IMR-90 (cell line): ENCODE data around the gene PIK3CA. TPM values are rescaled to one million over a fixed set of nuclear protein-coding genes. Genes with fewer than 3 reads are reported as not detected.

ENCODE experiments used
- ATAC-seq: fragments of 200-7000 bp; cut with Tn5 transposase; 2 replicates; pipeline ENCODE4 v1.9.1; 2020; ENCODE audit warnings: low read depth, mild to moderate bottlenecking, moderate library complexity
- BruUV-seq: library from RNA; stranded (reverse); fragments of 400-500 nt; replicated peaks from 2 replicates; lab custom pipeline; 2021; lab: Mats Ljungman, UMichigan
- CTCF ChIA-PET: fragments of 300-600 bp; formaldehyde crosslinking; extraction: SDS; loops from one replicate; lab custom pipeline; 2021; ENCODE audit warnings: antibody characterized with exemption; lab: Yijun Ruan, JAX
- POLR2A ChIA-PET: fragments of 300-600 bp; sonication (Branson Sonifier 250); formaldehyde crosslinking; loops from one replicate; lab custom pipeline; 2022; ENCODE audit warnings: antibody characterized with exemption; ENCODE audit not compliant: unreplicated experiment; lab: Charles Lee
- DNase-seq: peaks from one replicate; pipeline ENCODE4 v3.0.0; 2013
- H2AFZ ChIP-seq: replicated peaks from 2 replicates; pipeline ENCODE3; 2013; ENCODE audit warnings: low read length, mild to moderate bottlenecking; ENCODE audit not compliant: poor library complexity
- H2AK5ac ChIP-seq: 2 replicates; pipeline ENCODE4 v1.6.1; 2013; ENCODE audit warnings: low read depth, low read length, inconsistent platforms
- H2AK9ac ChIP-seq: replicated peaks from 2 replicates; pipeline ENCODE3; 2013; ENCODE audit warnings: mild to moderate bottlenecking, low read depth, low read length, moderate library complexity; ENCODE audit not compliant: poor library complexity
- H2BK120ac ChIP-seq: 2 replicates; pipeline ENCODE4 v1.6.1; 2013; ENCODE audit warnings: low read depth, low read length, inconsistent platforms
- H2BK15ac ChIP-seq: 3 replicates; pipeline ENCODE4 v1.6.1; 2013; ENCODE audit warnings: low read depth, low read length, inconsistent platforms
- H2BK20ac ChIP-seq: 2 replicates; pipeline ENCODE4 v1.6.1; 2013; ENCODE audit warnings: low read depth, mild to moderate bottlenecking, inconsistent platforms, low read length, moderate library complexity
- H2BK5ac ChIP-seq: 2 replicates; pipeline ENCODE4 v1.6.1; 2013; ENCODE audit warnings: mild to moderate bottlenecking, low read depth, low read length, inconsistent platforms; ENCODE audit not compliant: poor library complexity, severe bottlenecking
- H3K14ac ChIP-seq: replicated peaks from 2 replicates; pipeline ENCODE4 v1.6.1; 2013; ENCODE audit warnings: low read depth, low read length, inconsistent platforms
- H3K18ac ChIP-seq: 2 replicates; pipeline ENCODE4 v1.6.1; 2013; ENCODE audit warnings: low read depth, low read length, control low read depth
- H3K23ac ChIP-seq: 2 replicates; pipeline ENCODE4 v1.6.1; 2013; ENCODE audit warnings: low read depth, low read length, inconsistent platforms
- H3K27ac ChIP-seq: 2 replicates; pipeline ENCODE4 v1.5.1; 2013; ENCODE audit warnings: mild to moderate bottlenecking, control low read depth, low read length; ENCODE audit not compliant: insufficient read depth
- H3K27me3 ChIP-seq: 2 replicates; pipeline ENCODE4 v1.6.1; 2013; ENCODE audit warnings: low read length; ENCODE audit not compliant: control insufficient read depth, insufficient read depth
- H3K36me3 ChIP-seq: 2 replicates; pipeline ENCODE4 v1.6.1; 2013; ENCODE audit warnings: low read length, mixed read lengths; ENCODE audit not compliant: control insufficient read depth, insufficient read depth
- H3K4ac ChIP-seq: 2 replicates; pipeline ENCODE4 v1.6.1; 2013; ENCODE audit warnings: low read depth, low read length, inconsistent platforms
- H3K4me1 ChIP-seq: 2 replicates; pipeline ENCODE4 v1.6.1; 2013; ENCODE audit warnings: low read length, mixed read lengths; ENCODE audit not compliant: control insufficient read depth, insufficient read depth
- H3K4me2 ChIP-seq: 2 replicates; pipeline ENCODE4 v1.6.1; 2013; ENCODE audit warnings: low read depth, mild to moderate bottlenecking, control low read depth, low read length, moderate library complexity
- H3K4me3 ChIP-seq: 2 replicates; pipeline ENCODE4 v1.5.1; 2013; ENCODE audit warnings: low read depth, mild to moderate bottlenecking, control low read depth, low read length, moderate library complexity; ENCODE audit not compliant: insufficient read depth
- H3K56ac ChIP-seq: 2 replicates; pipeline ENCODE4 v1.6.1; 2013; ENCODE audit warnings: low read length, inconsistent platforms; ENCODE audit not compliant: insufficient read depth; ENCODE audit errors: extremely low read depth
- H3K79me1 ChIP-seq, 2 experiments: 2 replicates each; pipeline ENCODE4 v1.6.1; 2013; ENCODE audit warnings: low read length in 2 of 2, inconsistent platforms in 1 of 2, low read depth in 1 of 2
- H3K9ac ChIP-seq: 2 replicates; pipeline ENCODE4 v1.6.1; 2013; ENCODE audit warnings: low read depth, low read length, control low read depth
- H3K9me1 ChIP-seq: 2 replicates; pipeline ENCODE4 v1.6.1; 2013; ENCODE audit warnings: low read length, inconsistent platforms; ENCODE audit not compliant: insufficient read depth
- H3K9me3 ChIP-seq: 2 replicates; pipeline ENCODE4 v1.6.1; 2013; ENCODE audit warnings: low read length; ENCODE audit not compliant: control insufficient read depth, insufficient read depth
- H4K20me1 ChIP-seq: 2 replicates; pipeline ENCODE4 v1.6.1; 2013; ENCODE audit warnings: low read length, inconsistent platforms; ENCODE audit not compliant: insufficient read depth
- H4K5ac ChIP-seq: 2 replicates; pipeline ENCODE4 v1.6.1; 2013; ENCODE audit warnings: mild to moderate bottlenecking, low read depth, low read length, control low read depth
- H4K8ac ChIP-seq, 2 experiments: 2 replicates each; pipeline ENCODE4 v1.6.1; 2013; ENCODE audit warnings: low read depth in 2 of 2, low read length in 2 of 2, control low read depth in 1 of 2, inconsistent platforms in 1 of 2
- H4K91ac ChIP-seq: 2 replicates; pipeline ENCODE4 v1.6.1; 2013; ENCODE audit warnings: low read depth, low read length, inconsistent platforms; ENCODE audit not compliant: insufficient read depth
- CEBPB ChIP-seq: IDR thresholded peaks from 2 replicates; pipeline ENCODE4 v1.6.1; 2012; ENCODE audit warnings: low read depth, low read length, improper control_type of control experiment
- NFE2L2 ChIP-seq: fragments of 150-350 bp; IDR thresholded peaks from 2 replicates; pipeline ENCODE4 v1.6.1; 2016; ENCODE audit warnings: low read depth, mild to moderate bottlenecking, low read length
- WGBS, 2 experiments: methylation state at CpG; one replicate each; pipeline versions ENCODE4 v1.1.5 to v1.1.7; 2013; ENCODE audit warnings: missing lambda C conversion rate in 2 of 2; ENCODE audit not compliant: insufficient read length in 1 of 2; ENCODE audit errors: extremely low coverage in 2 of 2; 5-methylcytosine and 5-hydroxymethylcytosine counted together
- dilution Hi-C: fragments of 300-500 bp; cut with HindIII; formaldehyde crosslinking; loops from one replicate; pipeline ENCODE4 v1.14.3; 2018; ENCODE audit warnings: low sequenced_read_pairs; ENCODE audit not compliant: unreplicated experiment
- in situ Hi-C: fragments of 300-500 bp; cut with MboI; formaldehyde crosslinking; loops from 3 replicates; pipeline ENCODE4 v1.14.3; 2019; ENCODE audit warnings: low sequenced_read_pairs, inconsistent platforms, mixed read lengths
- intact Hi-C: fragments of 100-400 bp; cut with micrococcal nuclease; formaldehyde crosslinking; loops from 2 replicates; pipeline ENCODE4 v1.10.0; 2022
- polyA plus RNA-seq, 3 experiments: library from polyadenylated mRNA; depleted of rRNA; stranded (reverse); fragments of >200 nt; gene quantifications; 2 replicates each; pipeline ENCODE4 v1.2.3, GENCODE V29; 2012; ENCODE audit warnings: low replicate concordance in 1 of 3
- total RNA-seq: library from RNA; depleted of rRNA; stranded (reverse); fragments of >200 nt; gene quantifications from 2 replicates; pipeline ENCODE4 v1.2.3, GENCODE V29; 2012

Gene PIK3CA
- total and polyA plus RNA-seq, 2 of the 4 experiments (the other 2 are of a cell fraction) = 5.7 to 22.4 TPM

- peak; percentile 87 for DNase-seq
- Histone ChIP-seq H3K4ac (no peak overlapping the region; the same call in 1 of the 2 replicates), H3K18ac (peak overlapping the region; percentile 93; the same call in 1 of the 2 replicates), H2BK20ac (peak overlapping the region; percentile 30; the same call in 1 of the 2 replicates), H4K8ac (peak overlapping the region in 1 of 2 experiments; percentile 48; a peak in 2 of 4 replicates), H2AFZ (no peak overlapping the region), H2BK5ac (peak overlapping the region; percentile 84), H3K23ac (no peak overlapping the region), H3K4me1 (peaks cover 4% of the 10 kb centered on the region), H3K4me2 (peak overlapping the region; percentile 79; the same call in 1 of the 2 replicates), H3K9me1 (peaks cover 3% of the 10 kb centered on the region; the same call in 1 of the 2 replicates), H3K56ac (peak overlapping the region; percentile 36; the same call in 1 of the 2 replicates), H2BK15ac (peak overlapping the region; percentile 26; the same call in 2 of the 3 replicates), H3K27me3 (no peaks in the 10 kb centered on the region), H4K91ac (no peak overlapping the region), H3K14ac (no peak overlapping the region), H3K36me3 (no peaks in the 10 kb centered on the region), H3K9ac (no peak overlapping the region; the same call in 1 of the 2 replicates), H4K20me1 (no peaks in the 10 kb centered on the region), H4K5ac (peak overlapping the region; percentile 61; the same call in 1 of the 2 replicates), H3K4me3 (no peak overlapping the region), H2AK5ac (no peak overlapping the region), H3K9me3 (peaks cover 3% of the 10 kb centered on the region), H2AK9ac (no peak overlapping the region), H2BK120ac (peak overlapping the region; percentile 74; the same call in 1 of the 2 replicates), H3K79me1 (no peaks in the 10 kb centered on the region; a peak in 1 of 4 replicates), H3K27ac (peak overlapping the region; percentile 17; the same call in 1 of the 2 replicates)
- intact Hi-C loops = loop anchor here (5.0 kb wide), 1 partner anchor 39 kb away; the partner anchor contains the start of gene PIK3CA
- WGBS, 2 experiments = no CpG with 5 or more reads among the region's 1 CpG
- no TSS peak for BruUV-seq
- ATAC-seq = peak; percentile 91
- in situ Hi-C loops = loop anchor here (10.0 kb wide), 1 partner anchor 207 kb away; no protein-coding TSS in a partner anchor
- ChIA-PET POLR2A (interaction anchor here (0.6 kb wide), 1 partner anchor 213 kb away, joined by 3 read pairs; no protein-coding TSS in a partner anchor), CTCF (interaction anchor here (0.7 to 1.5 kb wide), 8 partner anchors 9 to 257 kb away, joined by 3 to 5 read pairs (median 3); no protein-coding TSS in a partner anchor)
- dilution Hi-C loops = loop anchor here (25.0 kb wide), 1 partner anchor 179 kb away; no protein-coding TSS in a partner anchor
- TF ChIP-seq NFE2L2 (no peak), CEBPB (peak; percentile 21; the same call in 1 of the 2 replicates)
Observed at GRCh38 chr3:179108086-179108485, 40.1 kb upstream of the PIK3CA start.
